PFSK-1 (cell line): ENCODE measurements around the gene RBSN.

Experiments used
- FOXP2 ChIP-seq: optimal IDR thresholded peaks from 2 replicates; pipeline ENCODE3; 2011; ENCODE audit warnings: borderline replicate concordance, control low read depth, inconsistent platforms; ENCODE audit not compliant: insufficient read depth; ENCODE audit errors: extremely low read length, extremely low read depth
- POLR2AphosphoS5 ChIP-seq: IDR thresholded peaks from 2 replicates; pipeline ENCODE4 v1.6.1; 2012; ENCODE audit warnings: low read depth, mild to moderate bottlenecking, control low read depth, low read length, moderate library complexity
- SIN3A ChIP-seq: IDR thresholded peaks from 2 replicates; pipeline ENCODE4 v1.6.1; 2012; ENCODE audit warnings: mild to moderate bottlenecking, low read length, moderate library complexity, borderline replicate concordance; ENCODE audit not compliant: insufficient read depth
- TAF1 ChIP-seq: IDR thresholded peaks from 2 replicates; pipeline ENCODE4 v1.6.1; 2012; ENCODE audit warnings: low read length, control low read depth, borderline replicate concordance; ENCODE audit not compliant: insufficient read depth

GRCh38 chr3:15091575-15091974 is 7.4 kb downstream of the RBSN start:
- no peak for TF ChIP-seq TAF1
- TF ChIP-seq FOXP2 = no peak
- no peak for TF ChIP-seq POLR2AphosphoS5
- TF ChIP-seq SIN3A = no peak
